ENCODE measurements around the gene OLFML3.

OLFML3 gene

DNA sequence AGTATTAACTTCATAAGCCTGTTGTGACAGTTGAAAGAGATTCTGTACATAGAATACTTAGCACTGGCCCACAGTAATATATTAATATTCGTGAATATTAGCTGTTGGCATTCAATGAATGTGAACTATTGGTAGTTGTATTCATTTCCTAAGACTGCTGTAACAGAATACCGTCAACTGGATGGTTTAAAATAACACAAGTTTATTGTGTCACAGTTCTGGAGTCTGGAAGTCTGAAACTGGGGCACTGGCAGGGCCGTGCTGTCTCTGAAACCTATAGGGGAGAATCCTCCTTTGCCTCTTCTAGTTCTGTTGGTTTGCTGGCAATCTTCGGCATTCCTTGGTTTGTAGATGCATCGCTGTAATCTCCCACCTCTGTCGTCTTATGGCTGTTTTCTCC lies 47.5 kb downstream of the OLFML3 start:
- DNase-seq (ENCODE audit: low read depth), result no peak

All from CMK (cell line).